ENCODE results near the gene LSAMP.
"Not testable (repeated sequence)": the region's sequence is repeated elsewhere in the genome, so short reads cannot be mapped to it uniquely, and the experiment has no call there.

Gene LSAMP

GRCh38 chr3:115804200-115804599 lies 641.1 kb downstream of the LSAMP start:
- no peaks in the 10 kb centered on the region for H3K36me3 ChIP-seq
- H3K27me3 ChIP-seq, result peaks cover 11% of the 10 kb centered on the region
- H3K4me1 ChIP-seq (ENCODE audit: control insufficient read depth in 1 of 2, insufficient read depth in 1 of 2, low read depth in 1 of 2, low read length in 1 of 2), result no peaks in the 10 kb centered on the region
- H3K27ac ChIP-seq, result no peak overlapping the region
- no peak for TF ChIP-seq CTCF (IDR thresholded peaks at IDR 0.05)
- no peak overlapping the region for H3K4me3 ChIP-seq (ENCODE audit: low read depth in 1 of 2, low read length in 1 of 2)
- H3K9me3 ChIP-seq, result no peaks in the 10 kb centered on the region

DNA sequence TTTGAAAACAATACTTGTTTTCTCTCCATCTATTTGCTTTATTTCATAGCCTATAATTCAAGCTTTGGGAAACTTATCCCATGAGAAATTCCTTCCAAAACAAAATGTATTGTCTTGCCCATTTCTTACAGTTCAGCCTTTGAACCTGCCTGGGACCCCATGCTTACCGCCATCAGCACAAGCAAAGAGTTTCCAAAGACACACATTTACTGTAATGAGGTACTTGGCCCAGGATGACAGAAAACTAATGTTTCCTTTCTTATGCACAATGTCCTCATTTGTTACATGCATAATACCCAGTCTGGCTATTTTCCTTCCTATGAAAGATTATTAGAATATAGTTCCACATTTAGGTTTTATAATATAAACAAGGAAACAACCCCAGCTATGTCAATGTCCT lies 641.6 kb downstream of the LSAMP start:
- Histone ChIP-seq H3K4me1 (ENCODE audit: control insufficient read depth in 1 of 2, insufficient read depth in 1 of 2, low read depth in 1 of 2, low read length in 1 of 2) (no peaks in the 10 kb centered on the region), H3K9me3 (no peaks in the 10 kb centered on the region), H3K27ac (no peak overlapping the region), H3K4me3 (ENCODE audit: low read depth in 1 of 2, low read length in 1 of 2) (no peak overlapping the region), H3K36me3 (no peaks in the 10 kb centered on the region), H3K27me3 (peaks cover 9% of the 10 kb centered on the region)
- no peak for TF ChIP-seq CTCF (IDR thresholded peaks at IDR 0.05)

DNA sequence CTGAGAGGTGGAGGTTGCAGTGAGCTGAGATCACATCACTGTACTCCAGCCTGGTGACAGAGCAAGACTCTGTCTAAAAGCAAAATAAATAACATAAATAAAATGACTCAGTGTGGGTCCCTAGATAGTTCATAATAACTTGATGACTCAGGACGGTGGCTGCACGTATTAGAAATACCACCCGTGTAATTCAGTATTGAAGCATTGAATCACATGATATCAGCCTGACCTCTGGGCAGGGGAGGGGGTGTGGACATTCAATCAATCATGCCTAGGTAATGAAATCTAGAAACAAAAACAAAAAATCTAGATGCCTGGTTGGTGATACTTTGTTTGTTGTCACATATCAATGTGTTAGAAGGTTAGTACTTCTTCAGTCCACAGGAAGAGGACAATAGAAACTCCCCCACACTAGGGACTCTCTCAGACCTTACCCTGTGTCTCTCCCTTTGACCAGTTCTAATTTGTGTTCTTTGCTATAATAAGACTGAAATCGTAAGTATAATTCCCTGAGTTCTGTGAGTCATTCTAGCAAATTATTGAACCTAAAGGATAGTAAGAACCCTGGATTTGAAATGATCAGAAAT lies 644.7 kb downstream of the LSAMP start:
- Histone ChIP-seq H3K9me3 (no peaks in the 10 kb centered on the region), H3K27ac (no peak overlapping the region), H3K27me3 (peaks cover 4% of the 10 kb centered on the region), H3K4me3 (ENCODE audit: low read depth in 1 of 2, low read length in 1 of 2) (no peak overlapping the region), H3K4me1 (ENCODE audit: control insufficient read depth in 1 of 2, insufficient read depth in 1 of 2, low read depth in 1 of 2, low read length in 1 of 2) (no peaks in the 10 kb centered on the region), H3K36me3 (no peaks in the 10 kb centered on the region)
- no peak for TF ChIP-seq CTCF (IDR thresholded peaks at IDR 0.05)

DNA sequence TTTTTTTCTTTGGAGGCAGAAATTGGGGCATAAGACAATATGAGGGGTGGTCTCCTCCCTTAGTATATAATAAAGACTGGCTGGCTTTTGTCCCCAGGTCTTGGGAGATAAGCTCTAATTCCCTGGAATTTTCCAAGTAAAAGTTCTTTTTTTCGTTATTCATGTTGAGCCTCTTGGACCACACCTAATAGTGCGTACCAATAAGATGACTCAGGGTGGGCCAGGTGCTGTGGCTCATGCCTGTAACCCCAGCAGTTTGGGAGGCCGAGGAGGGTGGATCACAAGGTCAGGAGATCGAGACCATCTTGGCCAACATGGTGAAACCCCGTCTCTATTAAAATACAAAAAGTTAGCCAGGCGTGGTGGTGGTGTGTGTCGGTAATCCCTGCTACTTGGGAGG lies 645.2 kb downstream of the LSAMP start:
- not testable (repeated sequence) for H3K36me3 ChIP-seq; H3K9me3 ChIP-seq; H3K4me3 ChIP-seq (ENCODE audit: low read depth in 1 of 2, low read length in 1 of 2); H3K27me3 ChIP-seq; H3K4me1 ChIP-seq (ENCODE audit: control insufficient read depth in 1 of 2, insufficient read depth in 1 of 2, low read depth in 1 of 2, low read length in 1 of 2); H3K27ac ChIP-seq

DNA sequence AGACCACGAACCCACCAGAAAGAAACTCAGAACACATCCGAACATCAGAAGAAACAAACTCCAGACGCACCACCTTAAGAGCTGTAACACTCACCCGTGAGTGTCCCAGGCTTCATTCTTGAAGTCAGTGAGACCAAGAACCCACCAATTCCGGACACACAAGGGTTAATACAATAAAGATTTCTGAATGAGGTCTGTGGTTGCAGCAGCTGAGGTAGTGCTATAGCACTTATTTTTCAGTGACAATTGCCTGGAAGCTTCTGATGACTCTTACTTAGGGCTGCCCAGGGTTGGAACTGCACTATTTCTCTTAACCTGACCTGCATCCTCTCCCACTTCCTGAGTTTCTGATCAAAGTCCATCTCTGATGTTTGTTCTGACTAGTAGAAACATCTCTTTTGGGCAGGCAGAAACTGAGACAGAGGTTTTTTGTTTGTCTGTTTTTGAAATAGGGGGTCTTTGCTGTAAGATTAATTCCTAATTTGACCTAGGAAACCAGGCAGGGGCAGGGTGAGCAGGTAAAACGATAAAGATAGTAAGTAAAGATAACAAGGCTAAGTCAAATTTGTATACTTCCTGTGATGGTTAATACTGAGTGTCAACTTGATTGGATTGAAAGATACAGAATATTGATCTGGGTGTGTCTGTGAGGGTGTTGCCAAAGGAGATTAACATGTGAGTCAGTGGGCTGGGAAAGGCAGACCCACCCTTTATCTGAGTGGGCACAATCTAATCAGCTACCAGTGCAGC lies 652.9 kb downstream of the LSAMP start:
- H3K27ac ChIP-seq, result no peak overlapping the region
- no peaks in the 10 kb centered on the region for H3K9me3 ChIP-seq
- H3K27me3 ChIP-seq, result peaks cover 26% of the 10 kb centered on the region
- no peak overlapping the region for H3K4me3 ChIP-seq (ENCODE audit: low read depth in 1 of 2, low read length in 1 of 2)
- no peaks in the 10 kb centered on the region for H3K4me1 ChIP-seq (ENCODE audit: control insufficient read depth in 1 of 2, insufficient read depth in 1 of 2, low read depth in 1 of 2, low read length in 1 of 2)
- H3K36me3 ChIP-seq, result no peaks in the 10 kb centered on the region
- TF ChIP-seq CTCF (IDR thresholded peaks at IDR 0.05), result no peak

DNA sequence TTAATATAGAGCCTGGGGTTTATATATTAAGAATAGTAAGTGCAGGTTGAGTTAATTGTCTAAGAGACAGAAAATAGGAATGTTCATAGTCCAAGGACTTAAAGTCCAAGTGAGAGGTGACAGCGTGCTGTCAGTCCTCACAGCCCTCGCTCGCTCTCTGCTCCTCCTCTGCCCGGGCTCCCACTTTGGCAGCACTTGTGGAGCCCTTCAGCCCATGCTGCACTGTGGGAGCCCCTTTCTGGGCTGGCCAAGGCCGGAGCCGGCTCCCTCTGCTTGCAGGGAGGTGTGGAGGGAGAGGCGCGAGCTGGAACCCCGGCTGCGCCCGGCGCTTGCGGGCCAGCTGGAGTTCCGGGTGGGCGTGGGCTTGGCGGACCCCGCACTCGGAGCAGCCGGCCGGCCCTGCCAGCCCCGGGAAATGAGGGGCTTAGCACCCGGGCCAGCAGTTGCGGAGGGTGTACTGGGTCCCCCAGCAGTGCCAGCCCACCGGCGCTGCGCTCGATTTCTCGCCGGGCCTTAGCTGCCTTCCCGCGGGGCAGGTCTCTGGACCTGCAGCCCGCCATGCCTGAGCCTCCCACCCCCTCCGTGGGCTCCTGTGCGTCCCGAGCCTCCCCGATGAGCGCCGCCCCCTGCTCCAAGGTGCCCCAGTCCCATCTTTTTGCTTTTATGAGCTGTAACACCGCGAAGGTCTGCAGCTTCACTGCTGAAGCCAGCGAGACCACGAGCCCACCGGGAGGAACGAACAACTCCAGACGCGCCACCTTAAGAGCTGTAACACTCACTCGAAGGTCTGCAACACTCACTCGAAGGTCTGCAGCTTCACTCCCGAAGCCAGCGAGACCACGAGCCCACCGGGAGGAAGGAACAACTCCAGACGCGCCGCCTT lies 653.8 kb downstream of the LSAMP start:
- not testable (repeated sequence) for H3K4me3 ChIP-seq (ENCODE audit: low read depth in 1 of 2, low read length in 1 of 2); H3K36me3 ChIP-seq; H3K27ac ChIP-seq; H3K4me1 ChIP-seq (ENCODE audit: control insufficient read depth in 1 of 2, insufficient read depth in 1 of 2, low read depth in 1 of 2, low read length in 1 of 2); H3K9me3 ChIP-seq
- H3K27me3 ChIP-seq, result peaks cover 26% of the 10 kb centered on the region
